Caco-2 (cell line): Measurements from ENCODE around the gene ACAN. TPM values are rescaled to one million over a fixed set of nuclear protein-coding genes. Genes with fewer than 3 reads are reported as not detected.

Source experiments
- BruUV-seq: library from RNA; stranded (reverse); fragments of 400-500 nt; replicated peaks from 2 replicates; lab custom pipeline; 2021; lab: Mats Ljungman, UMichigan
- CTCF ChIA-PET: fragments of 300-600 bp; sonication (Branson Sonifier 250); formaldehyde crosslinking; loops from one replicate; lab custom pipeline; 2022; ENCODE audit warnings: antibody characterized with exemption; lab: Charles Lee
- POLR2A ChIA-PET: fragments of 300-600 bp; sonication (Branson Sonifier 250); formaldehyde crosslinking; loops from one replicate; lab custom pipeline; 2022; ENCODE audit warnings: antibody characterized with exemption; lab: Charles Lee
- DNase-seq, 2 experiments: peaks; one replicate each; pipeline versions ENCODE4 v3.0.0 to v3.0.0-alpha.2; 2020 to 2022
- H3K27me3 ChIP-seq: replicated peaks from 2 replicates; pipeline ENCODE4 v1.6.0; 2011; ENCODE audit warnings: low read length; ENCODE audit not compliant: control insufficient read depth, insufficient read depth
- H3K36me3 ChIP-seq: 2 replicates; pipeline ENCODE4 v1.5.1; 2011; ENCODE audit warnings: low read length; ENCODE audit not compliant: control insufficient read depth, insufficient read depth
- H3K4me1 ChIP-seq: fragments of 250-450 bp; sonication (Bioruptor Pico); 2 replicates; pipeline ENCODE4 v1.5.1; 2020; ENCODE audit warnings: mild to moderate bottlenecking
- H3K4me3 ChIP-seq: 2 replicates; pipeline ENCODE4 v1.5.1; 2011; ENCODE audit warnings: low read depth, mild to moderate bottlenecking, control low read depth, low read length
- H3K9me3 ChIP-seq: fragments of 250-450 bp; sonication (Bioruptor Pico); 2 replicates; pipeline ENCODE4 v1.5.1; 2020; ENCODE audit warnings: mild to moderate bottlenecking, moderate library complexity
- H3K27ac Mint-ChIP-seq: one replicate; pipeline ENCODE4 v1.8.0; 2022; ENCODE audit warnings: mixed read lengths; ENCODE audit not compliant: unreplicated experiment
- H3K27me3 Mint-ChIP-seq: one replicate; pipeline ENCODE4 v1.8.0; 2022; ENCODE audit warnings: mixed read lengths; ENCODE audit not compliant: insufficient read depth, unreplicated experiment
- H3K36me3 Mint-ChIP-seq: one replicate; pipeline ENCODE4 v1.8.0; 2022; ENCODE audit warnings: mild to moderate bottlenecking, mixed read lengths; ENCODE audit not compliant: insufficient read depth, unreplicated experiment
- H3K4me1 Mint-ChIP-seq: one replicate; pipeline ENCODE4 v1.8.0; 2022; ENCODE audit warnings: low read depth, mixed read lengths; ENCODE audit not compliant: unreplicated experiment
- H3K4me3 Mint-ChIP-seq: one replicate; pipeline ENCODE4 v1.8.0; 2022; ENCODE audit warnings: mild to moderate bottlenecking, moderate library complexity, mixed read lengths; ENCODE audit not compliant: unreplicated experiment
- H3K9me3 Mint-ChIP-seq: one replicate; pipeline ENCODE4 v1.8.0; 2022; ENCODE audit warnings: mixed read lengths; ENCODE audit not compliant: unreplicated experiment
- CTCF ChIP-seq, 2 experiments: fragments of 200-600 bp in 1 of 2; IDR thresholded peaks; 1 replicate in 1 of 2; 2 replicates in 1 of 2; pipeline versions ENCODE4 v1.5.1 to v1.8.0; 2011 to 2022; ENCODE audit warnings: antibody characterized with exemption in 1 of 2, control low read depth in 1 of 2, inconsistent platforms in 1 of 2, low read depth in 1 of 2, low read length in 1 of 2, mild to moderate bottlenecking in 1 of 2, moderate library complexity in 1 of 2; ENCODE audit not compliant: insufficient read depth in 1 of 2, severe bottlenecking in 1 of 2, unreplicated experiment in 1 of 2
- intact Hi-C: fragments of 100-400 bp; cut with micrococcal nuclease; formaldehyde crosslinking; loops from one replicate; pipeline ENCODE4 v1.10.0; 2022; ENCODE audit not compliant: unreplicated experiment
- total RNA-seq: library from RNA; stranded (reverse); gene quantifications from 2 replicates; pipeline ENCODE4 v1.2.3, GENCODE V29; 2022

The ACAN gene
- total RNA-seq, 1 experiment from 2014 or later, result not detected

DNA sequence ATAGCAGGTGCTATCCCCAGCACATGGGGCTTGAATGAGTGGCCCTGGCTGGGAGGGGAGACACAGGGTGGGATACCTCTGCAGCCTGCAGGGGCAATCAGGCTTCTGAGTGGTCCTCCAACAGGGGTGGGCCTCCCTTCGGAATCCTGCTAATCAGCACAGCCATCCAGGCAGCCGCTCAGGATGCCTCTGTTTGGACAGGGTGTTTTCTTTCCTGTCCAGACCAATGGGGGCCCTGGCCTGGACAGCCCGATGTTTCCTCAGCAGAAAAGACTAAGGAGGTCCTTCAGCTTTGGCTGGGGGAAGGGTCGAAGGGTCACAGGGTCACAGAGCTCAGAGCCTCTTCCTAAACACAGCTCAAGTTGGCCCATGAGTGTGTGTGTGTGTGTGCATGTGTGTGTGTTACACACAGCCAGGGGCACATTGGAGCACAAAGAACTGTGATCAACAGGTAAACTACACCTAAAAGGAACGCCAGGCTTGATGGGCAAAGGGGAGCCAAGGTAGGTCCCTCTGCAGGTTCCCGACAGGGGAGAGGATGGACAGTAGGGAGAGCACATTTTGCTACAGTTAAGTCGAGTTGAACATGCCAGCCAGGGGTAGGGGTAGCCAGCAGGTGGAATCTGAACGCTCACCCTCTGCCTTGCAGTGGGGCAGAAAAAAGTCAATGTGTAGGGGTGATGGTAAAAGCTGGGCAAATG lies 93.2 kb downstream of the ACAN start:
- TF ChIP-seq CTCF (IDR thresholded peaks at IDR 0.05; ENCODE audit: insufficient read depth in 1 of 2, low read depth in 1 of 2, low read length in 1 of 2, severe bottlenecking in 1 of 2, unreplicated experiment in 1 of 2), result no peak
- H3K36me3 ChIP-seq, result no peaks in the 10 kb centered on the region; the same call in none of the 2 replicates
- no peaks in the 10 kb centered on the region for H3K27me3 ChIP-seq
- CTCF ChIA-PET, result no interaction called here
- H3K27me3 Mint-ChIP-seq, result no peaks in the 10 kb centered on the region
- no peaks in the 10 kb centered on the region for H3K4me1 Mint-ChIP-seq
- H3K4me3 Mint-ChIP-seq, result no peak overlapping the region
- no peaks in the 10 kb centered on the region for H3K4me1 ChIP-seq
- no peaks in the 10 kb centered on the region for H3K9me3 Mint-ChIP-seq
- no TSS peak for BruUV-seq
- POLR2A ChIA-PET, result interaction anchor here (0.6 kb wide), 1 partner anchor 208 kb away, joined by 3 read pairs; no protein-coding TSS in a partner anchor
- H3K9me3 ChIP-seq, result no peaks in the 10 kb centered on the region
- no peak overlapping the region for H3K4me3 ChIP-seq
- DNase-seq, result no peak
- H3K27ac Mint-ChIP-seq, result no peak overlapping the region
- H3K36me3 Mint-ChIP-seq, result peaks cover 58% of the 10 kb centered on the region
- intact Hi-C loops, result loop anchor here (1.0 kb wide), 1 partner anchor 239 kb away; no protein-coding TSS in a partner anchor

DNA sequence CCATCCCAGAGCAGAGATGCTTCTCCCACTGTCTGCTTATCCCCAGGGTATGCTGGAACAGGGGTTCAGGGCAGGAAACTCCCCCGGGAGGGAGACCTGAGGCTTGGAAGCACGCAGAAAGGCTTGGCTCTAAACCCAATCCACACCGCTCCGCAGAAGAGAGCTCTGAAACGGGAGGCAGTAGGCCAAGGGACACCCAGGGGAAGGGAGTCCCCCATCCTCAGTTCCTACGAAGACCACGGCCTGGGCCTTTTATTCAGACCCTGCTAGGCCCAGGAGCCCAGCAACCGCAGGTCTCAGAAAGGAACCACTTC lies 93.9 kb downstream of the ACAN start:
- H3K27ac Mint-ChIP-seq, result no peak overlapping the region

More for the DNA sequence above, 93.9 kb downstream of the ACAN start:
- Histone ChIP-seq H3K4me3 (no peak overlapping the region), H3K9me3 (no peaks in the 10 kb centered on the region), H3K4me1 (no peaks in the 10 kb centered on the region), H3K36me3 (peaks cover 2% of the 10 kb centered on the region), H3K27me3 (no peaks in the 10 kb centered on the region)
- Mint-ChIP-seq H3K4me1 (peaks cover 5% of the 10 kb centered on the region), H3K36me3 (peaks cover 57% of the 10 kb centered on the region), H3K9me3 (no peaks in the 10 kb centered on the region), H3K27me3 (no peaks in the 10 kb centered on the region), H3K4me3 (no peak overlapping the region)
- TF ChIP-seq CTCF (IDR thresholded peaks at IDR 0.05; ENCODE audit: insufficient read depth in 1 of 2, low read depth in 1 of 2, low read length in 1 of 2, severe bottlenecking in 1 of 2, unreplicated experiment in 1 of 2), result no peak
- no peak for DNase-seq
- no TSS peak for BruUV-seq
- intact Hi-C loops, result loop anchor here (1.0 kb wide), 1 partner anchor 240 kb away; no protein-coding TSS in a partner anchor
- ChIA-PET CTCF (interaction anchor here (0.7 kb wide), 1 partner anchor 85 kb away, joined by 4 read pairs; no protein-coding TSS in a partner anchor), POLR2A (interaction anchor here (0.6 kb wide), 1 partner anchor 208 kb away, joined by 3 read pairs; no protein-coding TSS in a partner anchor)
